ENCODE data around the gene MIEF2.

GRCh38 chr17:18251204-18251603 lies 9.3 kb upstream of the MIEF2 start:
- TF ChIP-seq, protein P1, sequence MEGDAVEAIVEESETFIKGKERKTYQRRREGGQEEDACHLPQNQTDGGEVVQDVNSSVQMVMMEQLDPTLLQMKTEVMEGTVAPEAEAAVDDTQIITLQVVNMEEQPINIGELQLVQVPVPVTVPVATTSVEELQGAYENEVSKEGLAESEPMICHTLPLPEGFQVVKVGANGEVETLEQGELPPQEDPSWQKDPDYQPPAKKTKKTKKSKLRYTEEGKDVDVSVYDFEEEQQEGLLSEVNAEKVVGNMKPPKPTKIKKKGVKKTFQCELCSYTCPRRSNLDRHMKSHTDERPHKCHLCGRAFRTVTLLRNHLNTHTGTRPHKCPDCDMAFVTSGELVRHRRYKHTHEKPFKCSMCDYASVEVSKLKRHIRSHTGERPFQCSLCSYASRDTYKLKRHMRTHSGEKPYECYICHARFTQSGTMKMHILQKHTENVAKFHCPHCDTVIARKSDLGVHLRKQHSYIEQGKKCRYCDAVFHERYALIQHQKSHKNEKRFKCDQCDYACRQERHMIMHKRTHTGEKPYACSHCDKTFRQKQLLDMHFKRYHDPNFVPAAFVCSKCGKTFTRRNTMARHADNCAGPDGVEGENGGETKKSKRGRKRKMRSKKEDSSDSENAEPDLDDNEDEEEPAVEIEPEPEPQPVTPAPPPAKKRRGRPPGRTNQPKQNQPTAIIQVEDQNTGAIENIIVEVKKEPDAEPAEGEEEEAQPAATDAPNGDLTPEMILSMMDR (IDR thresholded peaks at IDR 0.05) = no peak
- no peak for TF ChIP-seq POLR2AphosphoS5 (IDR thresholded peaks at IDR 0.05)
